A549 (cell line): ENCODE data around the gene SRC. TPM values are rescaled to one million over a fixed set of nuclear protein-coding genes. Genes with fewer than 3 reads are reported as not detected.

Experiments
- ATAC-seq, 2 experiments: fragments of 200-7000 bp in 1 of 2; fragments of >200 bp in 1 of 2; cut with Nextera tagmentation in 1 of 2; cut with Tn5 transposase in 1 of 2; 3 replicates each; pipeline versions ENCODE4 v1.8.0 to v1.9.1; 2018 to 2020; ENCODE audit warnings: mild to moderate bottlenecking in 1 of 2, moderate library complexity in 1 of 2
- CTCF ChIA-PET: fragments of 300-600 bp; sonication (Branson Sonifier 250); formaldehyde crosslinking; extraction: SDS; loops from one replicate; lab custom pipeline; 2021; ENCODE audit warnings: antibody characterized with exemption, inconsistent platforms; lab: Yijun Ruan, JAX
- POLR2A ChIA-PET: fragments of 350-600 bp; formaldehyde crosslinking; extraction: SDS; loops from one replicate; lab custom pipeline; 2021; ENCODE audit warnings: antibody characterized with exemption, inconsistent platforms; lab: Yijun Ruan, JAX
- DNase-seq, 2 experiments: peaks; one replicate each; pipeline versions ENCODE4 v3.0.0 to v3.0.0-alpha.2; 2011 to 2016; ENCODE audit warnings: low read depth in 1 of 2, low spot score in 1 of 2
- FAIRE-seq: peaks from 2 replicates; lab custom pipeline; 2011; peaks lifted over from hg19 to GRCh38; lab: Jason Lieb, UNC
- H3K27ac ChIP-seq, 2 experiments: fragments of >200 bp; sonication (Bioruptor Twin); formaldehyde crosslinking; 3 replicates each; pipeline ENCODE4 v1.5.1; 2016 to 2017
- H3K4me1 ChIP-seq: fragments of >200 bp; sonication (Bioruptor Twin); formaldehyde crosslinking; 3 replicates; pipeline ENCODE4 v1.6.1; 2016
- H3K4me2 ChIP-seq: fragments of >200 bp; sonication (Bioruptor Twin); formaldehyde crosslinking; 3 replicates; pipeline ENCODE4 v1.6.1; 2016
- H3K4me3 ChIP-seq: fragments of >200 bp; sonication (Bioruptor Twin); formaldehyde crosslinking; 3 replicates; pipeline ENCODE4 v1.5.1; 2016
- H3K9me3 ChIP-seq: fragments of >200 bp; sonication (Bioruptor Twin); formaldehyde crosslinking; 3 replicates; pipeline ENCODE4 v1.6.1; 2016
- BHLHE40 ChIP-seq: IDR thresholded peaks from 2 replicates; pipeline ENCODE4 v1.6.1; 2012; ENCODE audit warnings: low read depth, low read length, inconsistent platforms
- CBX2 ChIP-seq: fragments of 200-600 bp; sonication (generic); IDR thresholded peaks from 2 replicates; pipeline ENCODE4 v1.6.1; 2016; ENCODE audit warnings: low read depth, mild to moderate bottlenecking, borderline replicate concordance
- CBX8 ChIP-seq: fragments of 200-600 bp; sonication (generic); IDR thresholded peaks from 2 replicates; pipeline ENCODE4 v1.6.1; 2016
- CEBPB ChIP-seq, 2 experiments: fragments of >200 bp in 1 of 2; sonication (Bioruptor Twin) in 1 of 2; formaldehyde crosslinking in 1 of 2; IDR thresholded peaks; 2 replicates each; pipeline ENCODE4 v1.6.1; 2012 to 2016
- ESRRA ChIP-seq: fragments of 150-350 bp; IDR thresholded peaks from 2 replicates; pipeline ENCODE4 v1.6.1; 2014; ENCODE audit warnings: mild to moderate bottlenecking, low read length, borderline replicate concordance
- FOSL2 ChIP-seq, 2 experiments: fragments of 450-650 bp in 1 of 2; fragments of >200 bp in 1 of 2; sonication (Bioruptor Twin) in 1 of 2; formaldehyde crosslinking; IDR thresholded peaks; 2 replicates each; pipeline versions ENCODE4 v1.5.0 to v1.6.1; 2016 to 2020; ENCODE audit warnings: mild to moderate bottlenecking in 1 of 2, moderate library complexity in 1 of 2
- GATA3 ChIP-seq: IDR thresholded peaks from 2 replicates; pipeline ENCODE4 v1.6.1; 2012; ENCODE audit warnings: borderline replicate concordance
- HEYL ChIP-seq: fragments of 250-450 bp; sonication (Bioruptor Pico); IDR thresholded peaks from 2 replicates; pipeline ENCODE4 v1.8.0; 2021; ENCODE audit warnings: mild to moderate bottlenecking, moderate library complexity
- HOXB13 ChIP-seq: fragments of 250-450 bp; sonication (Bioruptor Pico); IDR thresholded peaks from 2 replicates; pipeline ENCODE4 v1.5.0; 2020; ENCODE audit warnings: low read depth, mild to moderate bottlenecking, moderate library complexity
- KDM5A ChIP-seq: fragments of 200-600 bp; sonication (generic); IDR thresholded peaks from 2 replicates; pipeline ENCODE4 v1.6.1; 2016; ENCODE audit warnings: antibody characterized with exemption, mild to moderate bottlenecking
- MYC ChIP-seq: IDR thresholded peaks from 2 replicates; pipeline ENCODE4 v1.6.1; 2012; ENCODE audit warnings: mild to moderate bottlenecking, inconsistent platforms, low read length, improper control_type of control experiment, borderline replicate concordance
- POLR2A ChIP-seq: IDR thresholded peaks from 2 replicates; pipeline ENCODE4 v1.6.1; 2012; ENCODE audit warnings: mild to moderate bottlenecking, low read length
- POLR2AphosphoS2 ChIP-seq: conservative IDR thresholded peaks from 2 replicates; pipeline ENCODE4 v1.6.1; 2012; ENCODE audit warnings: low read length, improper control_type of control experiment, inconsistent platforms
- RAD21 ChIP-seq, 2 experiments: fragments of >200 bp in 1 of 2; sonication (Bioruptor Twin) in 1 of 2; formaldehyde crosslinking in 1 of 2; IDR thresholded peaks in 1 of 2; conservative IDR thresholded peaks in 1 of 2; 2 replicates in 1 of 2; 3 replicates in 1 of 2; pipeline ENCODE4 v1.6.1; 2012 to 2018; ENCODE audit warnings: inconsistent platforms in 1 of 2
- RCOR1 ChIP-seq: fragments of 150-350 bp; IDR thresholded peaks from 2 replicates; pipeline ENCODE4 v1.6.1; 2014; ENCODE audit warnings: antibody characterized with exemption, low read length, low read depth
- RFX5 ChIP-seq: fragments of 450-650 bp; IDR thresholded peaks from 2 replicates; pipeline ENCODE4 v1.7.1; 2014; ENCODE audit warnings: antibody characterized with exemption, mild to moderate bottlenecking, moderate library complexity
- TFCP2L1 ChIP-seq: fragments of 250-450 bp; sonication (Bioruptor Pico); IDR thresholded peaks from 2 replicates; pipeline ENCODE4 v1.5.0; 2021; ENCODE audit warnings: mild to moderate bottlenecking
- TP53 ChIP-seq: fragments of 250-450 bp; sonication (Bioruptor Pico); IDR thresholded peaks from 2 replicates; pipeline ENCODE4 v1.5.0; 2021; ENCODE audit warnings: mild to moderate bottlenecking, moderate library complexity
- ZSCAN20 ChIP-seq: fragments of 250-450 bp; sonication (Bioruptor Pico); IDR thresholded peaks from 2 replicates; pipeline ENCODE4 v1.8.0; 2022; ENCODE audit warnings: mild to moderate bottlenecking, moderate library complexity
- WGBS: methylation state at CpG from one replicate; pipeline ENCODE4 v1.1.6; 2017; ENCODE audit errors: missing lambda C conversion rate; 5-methylcytosine and 5-hydroxymethylcytosine counted together
- polyA plus RNA-seq, 4 experiments: library from polyadenylated mRNA; depleted of rRNA in 3 of 4; stranded (reverse); fragments of >200 nt; fragmentation: RNase III in 1 of 4; extraction: RNeasy Plus Mini Kit Qiagen cat#74134 plus additional on column Dnase treatment in 1 of 4; gene quantifications; 2 replicates in 3 of 4; 3 replicates in 1 of 4; pipeline ENCODE4 v1.2.3, GENCODE V29; 2011 to 2017
- TF ChIP-seq, protein P1 (sequence below): fragments of 250-450 bp; sonication (Bioruptor Pico); IDR thresholded peaks from 2 replicates; pipeline ENCODE4 v1.5.0; 2020; ENCODE audit warnings: low read depth, mild to moderate bottlenecking, moderate library complexity
- TF ChIP-seq, protein P2 (sequence below): IDR thresholded peaks from 2 replicates; pipeline ENCODE4 v1.6.1; 2012
- TF ChIP-seq, protein P3 (sequence below): IDR thresholded peaks from 2 replicates; pipeline ENCODE4 v1.6.1; 2012; ENCODE audit warnings: low read depth, borderline replicate concordance
- TF ChIP-seq, protein P4 (sequence below): fragments of 450-650 bp; IDR thresholded peaks from 2 replicates; pipeline ENCODE4 v1.6.1; 2014; ENCODE audit warnings: antibody characterized with exemption
- TF ChIP-seq, protein P5 (sequence below): IDR thresholded peaks from 2 replicates; pipeline ENCODE4 v1.6.1; 2012

The SRC gene
- polyA plus RNA-seq, 2 of the 4 experiments (the other 2 are of a cell fraction): 139 to 154 TPM

DNA sequence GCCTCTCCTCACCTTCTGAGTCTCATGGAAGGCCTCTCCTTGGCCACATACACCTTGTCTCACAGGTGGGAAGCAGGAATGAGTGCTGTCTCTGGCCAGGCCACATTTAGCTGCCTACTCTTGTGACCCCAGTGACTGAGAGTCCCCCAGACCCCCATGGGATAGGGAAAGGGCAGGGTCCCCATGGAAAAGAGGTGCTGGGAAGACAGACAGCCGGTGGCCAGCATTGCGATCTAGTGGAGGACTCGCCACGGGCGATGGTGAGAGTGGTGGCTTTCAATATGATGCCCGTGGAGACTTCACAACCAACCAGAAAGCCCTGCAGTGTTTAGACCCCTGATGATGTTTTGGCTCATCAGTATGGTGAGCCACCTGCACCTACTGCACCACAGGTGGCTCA, 36.6 kb upstream of the SRC start:
- no peaks in the 10 kb centered on the region; the same call in 2 of the 3 replicates for H3K4me1 ChIP-seq
- CTCF ChIA-PET: no interaction called here
- H3K4me2 ChIP-seq: no peak overlapping the region
- TF ChIP-seq, protein P1, sequence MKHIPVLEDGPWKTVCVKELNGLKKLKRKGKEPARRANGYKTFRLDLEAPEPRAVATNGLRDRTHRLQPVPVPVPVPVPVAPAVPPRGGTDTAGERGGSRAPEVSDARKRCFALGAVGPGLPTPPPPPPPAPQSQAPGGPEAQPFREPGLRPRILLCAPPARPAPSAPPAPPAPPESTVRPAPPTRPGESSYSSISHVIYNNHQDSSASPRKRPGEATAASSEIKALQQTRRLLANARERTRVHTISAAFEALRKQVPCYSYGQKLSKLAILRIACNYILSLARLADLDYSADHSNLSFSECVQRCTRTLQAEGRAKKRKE (CRISPR knock-in tag): no peak
- TF ChIP-seq ZSCAN20 (CRISPR knock-in tag): no peak
- no peak for TF ChIP-seq RFX5
- WGBS: 95% methylated on average over 6 of the region's 6 CpGs
- ATAC-seq (no peak), FAIRE-seq (no peak), DNase-seq (no peak)
- H3K4me3 ChIP-seq: no peak overlapping the region
- POLR2A ChIA-PET: no interaction called here
- no peak overlapping the region for H3K27ac ChIP-seq
- H3K9me3 ChIP-seq: no peaks in the 10 kb centered on the region

DNA sequence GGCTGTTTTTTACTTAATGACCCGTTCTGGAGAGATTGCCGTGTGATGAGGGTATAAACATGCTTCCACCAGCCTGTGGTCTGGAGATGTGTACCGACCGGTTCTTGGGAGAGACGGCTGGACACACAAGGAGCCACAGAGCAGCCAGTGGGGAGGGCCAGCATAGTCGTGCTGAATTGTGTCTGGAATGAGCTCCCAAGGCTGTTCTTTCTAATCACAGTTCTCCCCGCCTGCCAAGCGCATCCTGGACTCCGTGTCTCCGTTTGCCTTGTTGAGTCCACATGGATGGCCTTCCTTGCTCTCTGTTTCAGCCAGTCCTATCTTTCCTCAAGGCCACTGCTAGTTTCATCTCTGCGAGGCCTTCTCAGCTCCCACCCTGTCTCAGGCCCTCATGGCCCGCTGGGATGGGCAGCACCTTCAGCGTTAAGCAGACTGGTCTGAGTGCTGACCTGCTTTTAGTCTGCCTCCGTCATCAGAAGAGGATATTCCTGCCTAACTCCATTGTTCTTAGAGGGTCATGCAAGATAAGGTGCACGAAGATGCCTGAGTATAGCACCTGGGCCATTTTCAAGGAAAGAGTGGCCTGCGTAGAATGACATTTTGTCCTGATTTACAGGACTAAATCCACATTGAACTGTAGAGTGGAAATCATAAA, 35.9 kb upstream of the SRC start:
- H3K4me2 ChIP-seq: no peak overlapping the region
- POLR2A ChIA-PET: no interaction called here
- no peak overlapping the region for H3K27ac ChIP-seq
- FAIRE-seq (no peak), ATAC-seq (no peak), DNase-seq (no peak)
- H3K9me3 ChIP-seq: no peaks in the 10 kb centered on the region
- H3K4me1 ChIP-seq: no peaks in the 10 kb centered on the region; the same call in 2 of the 3 replicates
- CTCF ChIA-PET: no interaction called here
- no peak for TF ChIP-seq RAD21 (conservative IDR thresholded peaks at IDR 0.05 in 1 of 2, IDR thresholded peaks at IDR 0.05 in 1 of 2)
- TF ChIP-seq CBX8: no peak
- no peak for TF ChIP-seq KDM5A
- TF ChIP-seq POLR2A: no peak
- TF ChIP-seq ESRRA: no peak
- TF ChIP-seq HEYL (CRISPR knock-in tag): no peak
- TF ChIP-seq, protein P2, sequence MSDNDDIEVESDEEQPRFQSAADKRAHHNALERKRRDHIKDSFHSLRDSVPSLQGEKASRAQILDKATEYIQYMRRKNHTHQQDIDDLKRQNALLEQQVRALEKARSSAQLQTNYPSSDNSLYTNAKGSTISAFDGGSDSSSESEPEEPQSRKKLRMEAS: no peak
- no peak for TF ChIP-seq CEBPB (IDR thresholded peaks at IDR 0.05)
- no peak for TF ChIP-seq RCOR1
- no peak overlapping the region for H3K4me3 ChIP-seq
- 91% methylated on average over 16 of the region's 16 CpGs for WGBS

DNA sequence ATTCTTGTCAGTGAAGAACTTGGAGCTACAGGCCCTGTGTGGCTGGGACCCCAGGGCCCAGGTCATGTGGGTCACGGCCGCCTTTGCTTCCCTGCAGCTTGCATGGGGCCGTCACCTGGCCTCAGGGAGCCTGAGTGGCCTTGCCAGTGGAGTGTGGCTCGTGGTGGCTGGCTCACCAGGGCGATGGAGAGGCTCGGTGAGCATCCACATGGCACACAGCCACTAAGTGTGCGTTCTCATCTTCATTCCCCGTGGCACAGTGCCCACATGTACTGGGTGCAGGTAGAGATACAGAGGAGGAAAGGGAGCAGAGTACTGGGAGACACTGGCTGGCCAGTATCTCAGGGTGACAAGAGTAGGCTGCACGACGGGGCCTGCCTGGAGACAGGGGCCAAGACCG, 35.0 kb upstream of the SRC start:
- ChIA-PET POLR2A (interaction anchor here (0.7 kb wide), 1 partner anchor 21 kb away, joined by 3 read pairs; no protein-coding TSS in a partner anchor), CTCF (interaction anchor here (1.4 kb wide), 1 partner anchor 29 kb away, joined by 3 read pairs; no protein-coding TSS in a partner anchor)
- no peak for FAIRE-seq
- Histone ChIP-seq H3K9me3 (no peaks in the 10 kb centered on the region), H3K4me2 (no peak overlapping the region), H3K4me3 (no peak overlapping the region), H3K4me1 (no peaks in the 10 kb centered on the region; the same call in 2 of the 3 replicates), H3K27ac (no peak overlapping the region)
- DNase-seq: no peak
- WGBS: 95% methylated on average over 11 of the region's 11 CpGs
- TF ChIP-seq, protein P3, sequence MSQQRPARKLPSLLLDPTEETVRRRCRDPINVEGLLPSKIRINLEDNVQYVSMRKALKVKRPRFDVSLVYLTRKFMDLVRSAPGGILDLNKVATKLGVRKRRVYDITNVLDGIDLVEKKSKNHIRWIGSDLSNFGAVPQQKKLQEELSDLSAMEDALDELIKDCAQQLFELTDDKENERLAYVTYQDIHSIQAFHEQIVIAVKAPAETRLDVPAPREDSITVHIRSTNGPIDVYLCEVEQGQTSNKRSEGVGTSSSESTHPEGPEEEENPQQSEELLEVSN: no peak
- TF ChIP-seq, protein P1 (CRISPR knock-in tag): no peak
- TF ChIP-seq FOSL2 (IDR thresholded peaks at IDR 0.05): no peak
- TF ChIP-seq FOSL2 (CRISPR knock-in tag; IDR thresholded peaks at IDR 0.05): no peak
- TF ChIP-seq GATA3: no peak
- TF ChIP-seq, protein P4, sequence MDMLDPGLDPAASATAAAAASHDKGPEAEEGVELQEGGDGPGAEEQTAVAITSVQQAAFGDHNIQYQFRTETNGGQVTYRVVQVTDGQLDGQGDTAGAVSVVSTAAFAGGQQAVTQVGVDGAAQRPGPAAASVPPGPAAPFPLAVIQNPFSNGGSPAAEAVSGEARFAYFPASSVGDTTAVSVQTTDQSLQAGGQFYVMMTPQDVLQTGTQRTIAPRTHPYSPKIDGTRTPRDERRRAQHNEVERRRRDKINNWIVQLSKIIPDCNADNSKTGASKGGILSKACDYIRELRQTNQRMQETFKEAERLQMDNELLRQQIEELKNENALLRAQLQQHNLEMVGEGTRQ: no peak
- TF ChIP-seq CEBPB (IDR thresholded peaks at IDR 0.05): no peak
- no peak for TF ChIP-seq TFCP2L1 (CRISPR knock-in tag)
- TF ChIP-seq HOXB13 (CRISPR knock-in tag): no peak
- TF ChIP-seq, protein P5, sequence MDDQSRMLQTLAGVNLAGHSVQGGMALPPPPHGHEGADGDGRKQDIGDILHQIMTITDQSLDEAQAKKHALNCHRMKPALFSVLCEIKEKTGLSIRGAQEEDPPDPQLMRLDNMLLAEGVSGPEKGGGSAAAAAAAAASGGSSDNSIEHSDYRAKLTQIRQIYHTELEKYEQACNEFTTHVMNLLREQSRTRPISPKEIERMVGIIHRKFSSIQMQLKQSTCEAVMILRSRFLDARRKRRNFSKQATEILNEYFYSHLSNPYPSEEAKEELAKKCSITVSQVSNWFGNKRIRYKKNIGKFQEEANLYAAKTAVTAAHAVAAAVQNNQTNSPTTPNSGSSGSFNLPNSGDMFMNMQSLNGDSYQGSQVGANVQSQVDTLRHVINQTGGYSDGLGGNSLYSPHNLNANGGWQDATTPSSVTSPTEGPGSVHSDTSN: no peak
- no peak for TF ChIP-seq TP53
- no peak for TF ChIP-seq MYC
- no peak for TF ChIP-seq POLR2AphosphoS2
- TF ChIP-seq CBX2: no peak
- TF ChIP-seq BHLHE40: no peak
- no peak for TF ChIP-seq RFX5
- ATAC-seq: no peak
